ENCODE measurements around the gene SIGLEC8.
A peak's percentile ranks its signal among the peaks of the same experiment; 100 is the strongest.

Gene SIGLEC8

GRCh38 chr19:51473009-51473707 lies 14.9 kb upstream of the SIGLEC8 start:
- H3K9me3 ChIP-seq (ENCODE audit: insufficient read depth, low read depth, low read length) = peaks cover 6% of the 10 kb centered on the region
- no peak overlapping the region for H2AK5ac ChIP-seq (ENCODE audit: low read length)
- no peak overlapping the region for H3K23ac ChIP-seq (ENCODE audit: low read length)
- no peaks in the 10 kb centered on the region for H3K36me3 ChIP-seq (ENCODE audit: control insufficient read depth in 1 of 2, insufficient read depth in 2 of 2, low read length in 2 of 2)
- no CpG with 5 or more reads among the region's 7 CpGs for WGBS (ENCODE audit: extremely low coverage, insufficient coverage, insufficient read length)
- H2AFZ ChIP-seq (ENCODE audit: insufficient read depth, low read length, poor library complexity) = no peak overlapping the region
- H3K4me2 ChIP-seq (ENCODE audit: low read length) = no peak overlapping the region
- peak overlapping the region; percentile 18 for H3K9ac ChIP-seq (ENCODE audit: low read length)
- H4K8ac ChIP-seq (ENCODE audit: low read depth, low read length) = no peak overlapping the region
- no peaks in the 10 kb centered on the region for H3K4me1 ChIP-seq (ENCODE audit: control insufficient read depth in 1 of 2, insufficient read depth in 2 of 2, low read length in 2 of 2)
- H4K91ac ChIP-seq (ENCODE audit: low read depth, low read length) = no peak overlapping the region
- DNase-seq = peak; percentile 68 to 89
- no peak overlapping the region for H3K14ac ChIP-seq (ENCODE audit: low read length)
- no peak overlapping the region for H2BK12ac ChIP-seq (ENCODE audit: low read length)
- H3K4me3 ChIP-seq (ENCODE audit: low read depth, low read length) = no peak overlapping the region
- H3K27me3 ChIP-seq (ENCODE audit: insufficient read depth, low read length) = no peaks in the 10 kb centered on the region
- H3K79me1 ChIP-seq (ENCODE audit: low read length) = no peaks in the 10 kb centered on the region
- H2BK5ac ChIP-seq (ENCODE audit: low read depth, low read length, poor library complexity) = no peak overlapping the region
- no peak overlapping the region for H4K12ac ChIP-seq (ENCODE audit: low read depth, low read length)
- H2BK120ac ChIP-seq (ENCODE audit: insufficient read depth, low read length, poor library complexity) = no peak overlapping the region
- no peak overlapping the region for H3K27ac ChIP-seq (ENCODE audit: low read depth, low read length)
- no peak overlapping the region for H3K4ac ChIP-seq (ENCODE audit: low read depth, low read length)
- no peaks in the 10 kb centered on the region for H3K79me2 ChIP-seq (ENCODE audit: control insufficient read depth, insufficient read depth, low read length, poor library complexity)
- H3K18ac ChIP-seq (ENCODE audit: low read length) = no peak overlapping the region

- Histone ChIP-seq H3K23ac (ENCODE audit: low read length) (no peak overlapping the region), H3K36me3 (ENCODE audit: control insufficient read depth in 1 of 2, insufficient read depth in 2 of 2, low read length in 2 of 2) (no peaks in the 10 kb centered on the region), H3K4me2 (ENCODE audit: low read length) (no peak overlapping the region), H4K12ac (ENCODE audit: low read depth, low read length) (no peak overlapping the region), H3K14ac (ENCODE audit: low read length) (no peak overlapping the region), H3K27me3 (ENCODE audit: insufficient read depth, low read length) (no peaks in the 10 kb centered on the region), H3K4me1 (ENCODE audit: control insufficient read depth in 1 of 2, insufficient read depth in 2 of 2, low read length in 2 of 2) (no peaks in the 10 kb centered on the region), H2AK5ac (ENCODE audit: low read length) (no peak overlapping the region), H3K9me3 (ENCODE audit: insufficient read depth, low read depth, low read length) (peaks cover 7% of the 10 kb centered on the region), H2BK120ac (ENCODE audit: insufficient read depth, low read length, poor library complexity) (no peak overlapping the region), H4K91ac (ENCODE audit: low read depth, low read length) (no peak overlapping the region), H3K79me1 (ENCODE audit: low read length) (no peaks in the 10 kb centered on the region), H4K8ac (ENCODE audit: low read depth, low read length) (no peak overlapping the region), H2BK5ac (ENCODE audit: low read depth, low read length, poor library complexity) (no peak overlapping the region), H3K27ac (ENCODE audit: low read depth, low read length) (no peak overlapping the region), H3K4me3 (ENCODE audit: low read depth, low read length) (no peak overlapping the region), H3K18ac (ENCODE audit: low read length) (no peak overlapping the region), H2BK12ac (ENCODE audit: low read length) (no peak overlapping the region), H2AFZ (ENCODE audit: insufficient read depth, low read length, poor library complexity) (no peak overlapping the region), H3K4ac (ENCODE audit: low read depth, low read length) (no peak overlapping the region), H3K9ac (ENCODE audit: low read length) (no peak overlapping the region), H3K79me2 (ENCODE audit: control insufficient read depth, insufficient read depth, low read length, poor library complexity) (no peaks in the 10 kb centered on the region)
- WGBS (ENCODE audit: extremely low coverage, insufficient coverage, insufficient read length) = no CpG with 5 or more reads among the region's 4 CpGs
- DNase-seq = no peak
Observed at GRCh38 chr19:51472607-51473006, 14.4 kb upstream of the SIGLEC8 start.

GRCh38 chr19:51471527-51471926 lies 13.3 kb upstream of the SIGLEC8 start:
- Histone ChIP-seq H3K27me3 (ENCODE audit: insufficient read depth, low read length) (no peaks in the 10 kb centered on the region), H3K4me3 (ENCODE audit: low read depth, low read length) (no peak overlapping the region), H2BK120ac (ENCODE audit: insufficient read depth, low read length, poor library complexity) (no peak overlapping the region), H4K91ac (ENCODE audit: low read depth, low read length) (no peak overlapping the region), H3K23ac (ENCODE audit: low read length) (no peak overlapping the region), H3K14ac (ENCODE audit: low read length) (no peak overlapping the region), H2AK5ac (ENCODE audit: low read length) (no peak overlapping the region), H3K4ac (ENCODE audit: low read depth, low read length) (no peak overlapping the region), H2BK12ac (ENCODE audit: low read length) (no peak overlapping the region), H2AFZ (ENCODE audit: insufficient read depth, low read length, poor library complexity) (no peak overlapping the region), H3K18ac (ENCODE audit: low read length) (no peak overlapping the region), H3K4me2 (ENCODE audit: low read length) (no peak overlapping the region), H3K79me2 (ENCODE audit: control insufficient read depth, insufficient read depth, low read length, poor library complexity) (no peaks in the 10 kb centered on the region), H4K12ac (ENCODE audit: low read depth, low read length) (no peak overlapping the region), H3K9ac (ENCODE audit: low read length) (no peak overlapping the region), H4K8ac (ENCODE audit: low read depth, low read length) (no peak overlapping the region), H3K27ac (ENCODE audit: low read depth, low read length) (no peak overlapping the region), H3K36me3 (ENCODE audit: control insufficient read depth in 1 of 2, insufficient read depth in 2 of 2, low read length in 2 of 2) (no peaks in the 10 kb centered on the region), H3K79me1 (ENCODE audit: low read length) (no peaks in the 10 kb centered on the region), H3K4me1 (ENCODE audit: control insufficient read depth in 1 of 2, insufficient read depth in 2 of 2, low read length in 2 of 2) (no peaks in the 10 kb centered on the region), H3K9me3 (ENCODE audit: insufficient read depth, low read depth, low read length) (peaks cover 7% of the 10 kb centered on the region), H2BK5ac (ENCODE audit: low read depth, low read length, poor library complexity) (no peak overlapping the region)
- DNase-seq = no peak
- WGBS (ENCODE audit: extremely low coverage, insufficient coverage, insufficient read length) = no CpG with 5 or more reads among the region's 1 CpG

DNA sequence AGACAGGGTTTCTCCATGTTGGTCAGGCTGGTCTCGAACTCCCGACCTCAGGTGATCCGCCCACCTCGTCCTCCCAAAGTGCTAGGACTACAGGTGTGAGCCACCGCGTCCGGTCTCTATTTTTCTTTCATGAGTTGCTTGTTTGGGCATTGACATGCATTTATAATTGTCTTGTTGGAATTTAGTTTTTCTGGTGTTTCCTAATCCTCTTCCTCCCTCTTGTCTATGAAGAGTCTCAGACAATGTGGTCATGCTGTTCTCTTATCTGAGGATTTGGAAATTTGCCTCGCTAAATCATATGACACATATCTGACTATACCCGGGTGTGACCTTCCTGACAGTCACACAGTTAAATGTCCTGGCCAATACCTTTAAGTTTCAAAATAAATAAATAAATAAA lies 12.7 kb upstream of the SIGLEC8 start:
- Histone ChIP-seq H4K91ac (ENCODE audit: low read depth, low read length) (no peak overlapping the region), H3K14ac (ENCODE audit: low read length) (no peak overlapping the region), H3K23ac (ENCODE audit: low read length) (no peak overlapping the region), H3K79me1 (ENCODE audit: low read length) (no peaks in the 10 kb centered on the region), H2AFZ (ENCODE audit: insufficient read depth, low read length, poor library complexity) (no peak overlapping the region), H4K8ac (ENCODE audit: low read depth, low read length) (no peak overlapping the region), H3K4ac (ENCODE audit: low read depth, low read length) (no peak overlapping the region), H2AK5ac (ENCODE audit: low read length) (no peak overlapping the region), H4K12ac (ENCODE audit: low read depth, low read length) (no peak overlapping the region), H2BK12ac (ENCODE audit: low read length) (no peak overlapping the region), H2BK120ac (ENCODE audit: insufficient read depth, low read length, poor library complexity) (no peak overlapping the region), H3K27me3 (ENCODE audit: insufficient read depth, low read length) (no peaks in the 10 kb centered on the region), H2BK5ac (ENCODE audit: low read depth, low read length, poor library complexity) (no peak overlapping the region), H3K4me2 (ENCODE audit: low read length) (no peak overlapping the region), H3K27ac (ENCODE audit: low read depth, low read length) (no peak overlapping the region), H3K36me3 (ENCODE audit: control insufficient read depth in 1 of 2, insufficient read depth in 2 of 2, low read length in 2 of 2) (no peaks in the 10 kb centered on the region), H3K79me2 (ENCODE audit: control insufficient read depth, insufficient read depth, low read length, poor library complexity) (no peaks in the 10 kb centered on the region), H3K9ac (ENCODE audit: low read length) (no peak overlapping the region), H3K4me1 (ENCODE audit: control insufficient read depth in 1 of 2, insufficient read depth in 2 of 2, low read length in 2 of 2) (no peaks in the 10 kb centered on the region), H3K18ac (ENCODE audit: low read length) (no peak overlapping the region), H3K9me3 (ENCODE audit: insufficient read depth, low read depth, low read length) (peaks cover 7% of the 10 kb centered on the region), H3K4me3 (ENCODE audit: low read depth, low read length) (no peak overlapping the region)
- no CpG with 5 or more reads among the region's 9 CpGs for WGBS (ENCODE audit: extremely low coverage, insufficient coverage, insufficient read length)
- peak in 1 of 2 donors; percentile 38 for DNase-seq

Measured in trophoblast cell (in vitro differentiated cells and primary cell).